HepG2 (cell line): ENCODE measurements around the gene ANKRD49. TPM values are rescaled to one million over a fixed set of nuclear protein-coding genes. Genes with fewer than 3 reads are reported as not detected.

Experiments used
- ATF4 ChIP-seq, 2 experiments: fragments of 450-650 bp in 1 of 2; sonication (generic) in 1 of 2; formaldehyde crosslinking; IDR thresholded peaks; 2 replicates each; pipeline versions ENCODE4 v1.5.0 to v1.8.0; 2020 to 2022; ENCODE audit warnings: mild to moderate bottlenecking in 1 of 2, missing genetic modification reagents in 1 of 2
- BRCA1 ChIP-seq: sonication (generic); formaldehyde crosslinking; IDR thresholded peaks from 2 replicates; pipeline ENCODE4 v1.4.0; 2020; ENCODE audit warnings: missing genetic modification reagents
- CEBPB ChIP-seq: IDR thresholded peaks from 2 replicates; pipeline ENCODE4 v1.6.1; 2011; ENCODE audit warnings: low read depth, low read length, improper control_type of control experiment, borderline replicate concordance
- ELF4 ChIP-seq: sonication (generic); formaldehyde crosslinking; IDR thresholded peaks from 2 replicates; pipeline ENCODE4 v1.5.0; 2020; ENCODE audit warnings: missing genetic modification reagents, mild to moderate bottlenecking, moderate library complexity, borderline replicate concordance
- FOXP1 ChIP-seq, 2 experiments: fragments of 450-650 bp in 1 of 2; IDR thresholded peaks; 2 replicates each; pipeline ENCODE4 v1.6.1; 2017 to 2018; ENCODE audit warnings: antibody characterized with exemption in 1 of 2
- GZF1 ChIP-seq: sonication (generic); formaldehyde crosslinking; IDR thresholded peaks from 2 replicates; pipeline ENCODE4 v1.5.1; 2020; ENCODE audit warnings: mild to moderate bottlenecking, missing genetic modification reagents
- HIC2 ChIP-seq: sonication (generic); formaldehyde crosslinking; IDR thresholded peaks from 2 replicates; pipeline ENCODE4 v1.9.0; 2022; ENCODE audit warnings: low read depth, missing genetic modification reagents
- KDM5B ChIP-seq: sonication (generic); formaldehyde crosslinking; IDR thresholded peaks from 2 replicates; pipeline ENCODE4 v1.4.0; 2020; ENCODE audit warnings: missing genetic modification reagents, mild to moderate bottlenecking, borderline replicate concordance
- KIAA2018 ChIP-seq: sonication (generic); formaldehyde crosslinking; IDR thresholded peaks from 2 replicates; pipeline ENCODE4 v1.5.0; 2020; ENCODE audit warnings: mild to moderate bottlenecking, missing genetic modification reagents, borderline replicate concordance
- MED13 ChIP-seq: sonication (generic); formaldehyde crosslinking; IDR thresholded peaks from 2 replicates; pipeline ENCODE4 v1.5.0; 2020; ENCODE audit warnings: missing genetic modification reagents
- PHF8 ChIP-seq: sonication (generic); formaldehyde crosslinking; IDR thresholded peaks from 2 replicates; pipeline ENCODE4 v1.5.0; 2020; ENCODE audit warnings: missing genetic modification reagents
- RAD51 ChIP-seq: fragments of 450-650 bp; IDR thresholded peaks from 2 replicates; pipeline ENCODE4 v1.6.1; 2016; ENCODE audit warnings: borderline replicate concordance
- RFXANK ChIP-seq: IDR thresholded peaks from 2 replicates; pipeline ENCODE4 v1.6.1; 2016
- SPEN ChIP-seq: sonication (generic); formaldehyde crosslinking; IDR thresholded peaks from 2 replicates; pipeline ENCODE4 v1.5.1; 2020; ENCODE audit warnings: low read depth, mild to moderate bottlenecking, missing genetic modification reagents
- SRF ChIP-seq: IDR thresholded peaks from 2 replicates; pipeline ENCODE4 v1.6.1; 2011; ENCODE audit warnings: mild to moderate bottlenecking, low read depth, low read length, moderate library complexity
- ZKSCAN1 ChIP-seq: fragments of 150-350 bp; IDR thresholded peaks from 2 replicates; pipeline ENCODE4 v1.6.1; 2014; ENCODE audit warnings: low read length
- ZNF12 ChIP-seq: sonication (generic); formaldehyde crosslinking; IDR thresholded peaks from 2 replicates; pipeline ENCODE4 v1.5.0; 2020; ENCODE audit warnings: missing genetic modification reagents
- ZNF3 ChIP-seq: IDR thresholded peaks from 2 replicates; pipeline ENCODE4 v1.7.0; 2017; ENCODE audit warnings: inconsistent platforms
- ZNF329 ChIP-seq: sonication (generic); formaldehyde crosslinking; IDR thresholded peaks from 2 replicates; pipeline ENCODE4 v1.9.0; 2021; ENCODE audit warnings: low read depth, mild to moderate bottlenecking, missing genetic modification reagents
- ZNF670 ChIP-seq: sonication (generic); formaldehyde crosslinking; IDR thresholded peaks from 2 replicates; pipeline ENCODE4 v1.8.0; 2022; ENCODE audit warnings: mild to moderate bottlenecking, missing genetic modification reagents, borderline replicate concordance
- ZNF7 ChIP-seq: IDR thresholded peaks from 2 replicates; pipeline ENCODE4 v1.6.1; 2016; ENCODE audit warnings: missing biosample characterization, missing genetic modification reagents
- ZNF879 ChIP-seq: sonication (generic); formaldehyde crosslinking; IDR thresholded peaks from 2 replicates; pipeline ENCODE4 v1.8.1; 2023; ENCODE audit warnings: missing genetic modification reagents
- polyA plus RNA-seq, 8 experiments: library from polyadenylated mRNA; depleted of rRNA in 3 of 8; stranded (reverse) in 7 of 8; unstranded in 1 of 8; fragments of >200 nt; fragmentation: Illumina TruSeq in 4 of 8; extraction: Trizol in 4 of 8; gene quantifications; 2 replicates each; pipeline versions ENCODE4 v1.2.1 to v1.2.3, GENCODE V29; 2011 to 2016; ENCODE audit warnings: low read depth in 4 of 8, missing spikeins in 1 of 8, mixed read lengths in 1 of 8; ENCODE audit not compliant: insufficient read depth in 1 of 8
- total RNA-seq, 5 experiments: library from RNA; depleted of rRNA; stranded (reverse); fragments of >200 nt; fragmentation: Illumina TruSeq; extraction: Trizol; gene quantifications; 2 replicates each; pipeline ENCODE4 v1.2.3, GENCODE V29; 2016; ENCODE audit warnings: low read depth in 1 of 5

The ANKRD49 gene
- total and polyA plus RNA-seq, 2 of the 13 experiments (the other 11 are each of a cell fraction or from before 2014, with no cell fraction given), result 14.2 to 14.3 TPM

- TF ChIP-seq KIAA2018 (CRISPR knock-in tag) (no peak), ZNF670 (CRISPR knock-in tag) (no peak), GZF1 (no peak), PHF8 (CRISPR knock-in tag) (no peak), ZNF329 (no peak), ZNF3 (CRISPR knock-in tag) (no peak), ATF4 (CRISPR knock-in tag; IDR thresholded peaks at IDR 0.05) (peak in 1 of 2 experiments; percentile 61; a peak in 1 of 4 replicates), ZKSCAN1 (no peak), MED13 (CRISPR knock-in tag) (no peak), KDM5B (CRISPR knock-in tag) (no peak), ZNF12 (CRISPR knock-in tag) (no peak), BRCA1 (no peak), ELF4 (CRISPR knock-in tag) (no peak), RAD51 (no peak), SRF (no peak), HIC2 (no peak), ZNF7 (CRISPR knock-in tag) (no peak), CEBPB (peak; percentile 94), FOXP1 (IDR thresholded peaks at IDR 0.05) (no peak), FOXP1 (CRISPR knock-in tag; IDR thresholded peaks at IDR 0.05) (peak; percentile 31; the same call in 1 of the 2 replicates), RFXANK (CRISPR knock-in tag) (no peak), SPEN (no peak), ZNF879 (no peak)
These were observed 44.3 kb upstream of the ANKRD49 start (continued) for GRCh38 chr11:94449437-94449836.
